GM12875 (cell line): Measurements from ENCODE around the gene METTL27.
A peak's percentile ranks its signal among the peaks of the same experiment; 100 is the strongest.
"Not testable (repeated sequence)": the region's sequence is repeated elsewhere in the genome, so short reads cannot be mapped to it uniquely, and the experiment has no call there.

ENCODE experiments used
- H3K4me3 ChIP-seq: one replicate; pipeline ENCODE4 v1.5.1; 2011; ENCODE audit warnings: low read depth, low read length, control low read depth
- CTCF ChIP-seq: IDR thresholded peaks from 2 replicates; pipeline ENCODE4 v1.5.1; 2011; ENCODE audit warnings: low read depth, mild to moderate bottlenecking, control low read depth, inconsistent platforms, low read length, moderate library complexity, borderline replicate concordance; ENCODE audit not compliant: insufficient read depth

Gene METTL27

GRCh38 chr7:73851410-73852338, 9.4 kb upstream of the METTL27 start:
- TF ChIP-seq CTCF: no peak
- no peak overlapping the region for H3K4me3 ChIP-seq

- H3K4me3 ChIP-seq: no peak overlapping the region
- TF ChIP-seq CTCF: no peak
Measured at GRCh38 chr7:73850781-73851207, 8.5 kb upstream of the METTL27 start.

GRCh38 chr7:73847941-73848723, 5.8 kb upstream of the METTL27 start:
- H3K4me3 ChIP-seq: no peak overlapping the region
- no peak for TF ChIP-seq CTCF

GRCh38 chr7:73845701-73846195, 3.4 kb upstream of the METTL27 start:
- not testable (repeated sequence) for H3K4me3 ChIP-seq

GRCh38 chr7:73844848-73845460, 2.6 kb upstream of the METTL27 start:
- no peak for TF ChIP-seq CTCF
- no peak overlapping the region for H3K4me3 ChIP-seq

- H3K4me3 ChIP-seq: no peak overlapping the region
- no peak for TF ChIP-seq CTCF
Measured at GRCh38 chr7:73844131-73844547, 1.8 kb upstream of the METTL27 start.

GRCh38 chr7:73841689-73842066, 638 bp downstream of the METTL27 start:
- TF ChIP-seq CTCF: no peak
- H3K4me3 ChIP-seq: peak overlapping the region; percentile 50
